ENCODE measurements around the gene PLA2G4F.

PLA2G4F gene

GRCh38 chr15:42146551-42147430, 9.6 kb downstream of the PLA2G4F start:
- no peak for DNase-seq

GRCh38 chr15:42145546-42146455, 10.6 kb downstream of the PLA2G4F start:
- DNase-seq: no peak

GRCh38 chr15:42144841-42145375, 11.5 kb downstream of the PLA2G4F start:
- DNase-seq: no peak

GRCh38 chr15:42143866-42144625, 12.4 kb downstream of the PLA2G4F start:
- no peak for DNase-seq

- DNase-seq: no peak
Measured at GRCh38 chr15:42143356-42143755, 13.1 kb downstream of the PLA2G4F start.

- no peak for DNase-seq
Measured at GRCh38 chr15:42141795-42142667, 14.4 kb downstream of the PLA2G4F start.

- no peak for DNase-seq
Measured at GRCh38 chr15:42141246-42141645, 15.2 kb downstream of the PLA2G4F start.

- no peak for DNase-seq
Measured at GRCh38 chr15:42140383-42141070, 15.9 kb downstream of the PLA2G4F start.

GRCh38 chr15:42139596-42139995, 16.8 kb downstream of the PLA2G4F start:
- no peak for DNase-seq

- no peak for DNase-seq
Measured at GRCh38 chr15:42138968-42139386, 17.5 kb downstream of the PLA2G4F start.

- no peak for DNase-seq
Measured at GRCh38 chr15:42138411-42138810, 18.0 kb downstream of the PLA2G4F start.

GRCh38 chr15:42137461-42138261, 18.8 kb downstream of the PLA2G4F start:
- DNase-seq: no peak

GRCh38 chr15:42136513-42136912, 19.9 kb downstream of the PLA2G4F start:
- no peak for DNase-seq

- no peak for DNase-seq
Measured at GRCh38 chr15:42135351-42135750, 21.1 kb downstream of the PLA2G4F start.

GRCh38 chr15:42134617-42135245, 21.7 kb downstream of the PLA2G4F start:
- DNase-seq: no peak

- peak in 2 of 4 experiments; percentile 13 to 18 for DNase-seq
Measured at GRCh38 chr15:42133886-42134502, 22.4 kb downstream of the PLA2G4F start.

- DNase-seq: no peak
Measured at GRCh38 chr15:42133356-42133755, 23.1 kb downstream of the PLA2G4F start.

GRCh38 chr15:42131826-42132806, 24.3 kb downstream of the PLA2G4F start:
- no peak for DNase-seq

Data from activated CD4-positive, CD25-positive, alpha-beta regulatory T cell (primary cell).